C4-2B (cell line): ENCODE measurements around the gene GBF1.
"Not testable (repeated sequence)": the region's sequence is repeated elsewhere in the genome, so short reads cannot be mapped to it uniquely, and the experiment has no call there.

Experiments
- H3K27ac ChIP-seq: fragments of 450-650 bp; 2 replicates; pipeline ENCODE4 v1.5.1; 2017
- CTCF ChIP-seq: fragments of 450-650 bp; conservative IDR thresholded peaks from 2 replicates; pipeline ENCODE4 v1.5.1; 2017; ENCODE audit warnings: mild to moderate bottlenecking
- ZFX ChIP-seq: fragments of 450-650 bp; IDR thresholded peaks from 2 replicates; pipeline ENCODE4 v1.6.1; 2017

Gene GBF1

GRCh38 chr10:102245932-102246251 is 560 bp downstream of the GBF1 start:
- TF ChIP-seq CTCF, result no peak
- TF ChIP-seq ZFX, result no peak
- H3K27ac ChIP-seq, result peak overlapping the region; percentile 82

GRCh38 chr10:102246261-102246660 is 929 bp downstream of the GBF1 start:
- peak overlapping the region; percentile 82; the same call in 1 of the 2 replicates for H3K27ac ChIP-seq
- TF ChIP-seq ZFX, result no peak
- no peak for TF ChIP-seq CTCF

- no peak overlapping the region; the same call in 1 of the 2 replicates for H3K27ac ChIP-seq
- TF ChIP-seq ZFX, result no peak
- no peak for TF ChIP-seq CTCF
These were observed 2.4 kb downstream of the GBF1 start for GRCh38 chr10:102247734-102248133.

GRCh38 chr10:102252508-102252907 is 7.2 kb downstream of the GBF1 start:
- H3K27ac ChIP-seq, result not testable (repeated sequence)

GRCh38 chr10:102254426-102254825 is 9.1 kb downstream of the GBF1 start:
- TF ChIP-seq CTCF, result no peak
- TF ChIP-seq ZFX, result no peak

GRCh38 chr10:102255404-102255803 is 10.1 kb downstream of the GBF1 start:
- no peak for TF ChIP-seq ZFX
- no peak for TF ChIP-seq CTCF
- H3K27ac ChIP-seq, result no peak overlapping the region

More at GRCh38 chr10:102254426-102254825, 9.1 kb downstream of the GBF1 start:
- H3K27ac ChIP-seq, result no peak overlapping the region

GRCh38 chr10:102261196-102261595 is 15.9 kb downstream of the GBF1 start:
- H3K27ac ChIP-seq, result no peak overlapping the region
- TF ChIP-seq ZFX (no peak), CTCF (no peak)

GRCh38 chr10:102261842-102262241 is 16.5 kb downstream of the GBF1 start:
- TF ChIP-seq ZFX (no peak), CTCF (no peak)

More at GRCh38 chr10:102261842-102262241, 16.5 kb downstream of the GBF1 start:
- no peak overlapping the region for H3K27ac ChIP-seq
